Stimulated activated CD8-positive, alpha-beta memory T cell treated with anti-CD3 and anti-CD28 coated beads, Interleukin-4, amount 100 ng/mL, for 24 hours (primary cell): Measurements from ENCODE around the gene CDK11B.
A peak's percentile ranks its signal among the peaks of the same experiment; 100 is the strongest.
"Not testable (repeated sequence)": the region's sequence is repeated elsewhere in the genome, so short reads cannot be mapped to it uniquely, and the experiment has no call there.

Experiments used
- DNase-seq: peaks from one replicate; pipeline ENCODE4 v3.0.0-alpha.2; 2020; ENCODE audit warnings: low read depth

Gene CDK11B

DNA sequence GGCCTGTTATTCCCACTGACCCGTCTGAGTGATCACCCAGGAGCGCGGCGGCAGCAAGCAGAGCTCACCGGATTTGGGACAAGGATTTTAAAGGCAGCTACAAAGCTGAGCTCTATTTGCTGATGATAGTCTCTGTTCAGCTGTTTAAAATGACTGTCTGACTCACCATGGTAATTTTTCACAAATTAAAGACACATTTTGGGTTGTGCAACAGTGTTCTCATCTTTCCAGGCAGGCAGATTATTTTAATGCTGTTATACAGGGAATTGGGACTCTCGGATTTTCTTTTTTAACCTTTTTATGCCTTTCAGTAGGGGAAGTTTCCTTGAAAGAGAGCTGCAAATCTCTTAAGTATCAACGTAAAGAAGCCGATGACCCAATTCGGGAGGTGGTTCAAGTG lies 3.6 kb upstream of the CDK11B start:
- DNase-seq = not testable (repeated sequence)

DNA sequence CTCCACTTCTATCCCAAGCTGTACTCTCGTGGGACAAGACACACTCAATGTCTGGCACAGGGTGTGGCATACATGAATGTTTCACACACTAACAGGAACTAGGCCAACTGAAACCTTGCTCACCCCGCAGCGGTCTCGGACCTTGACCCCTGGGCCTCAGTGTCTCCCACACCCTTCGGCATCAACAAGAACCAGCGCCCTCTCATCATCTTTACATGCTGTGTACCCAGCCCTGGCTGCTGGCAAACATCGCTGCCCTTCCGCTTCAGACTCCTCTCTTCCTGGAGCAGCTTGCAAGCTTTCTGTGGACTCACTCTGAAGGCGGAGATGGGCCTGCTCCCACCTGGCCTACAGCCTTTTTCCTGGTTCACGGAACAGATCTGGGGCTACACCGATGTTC lies 10.5 kb downstream of the CDK11B start:
- not testable (repeated sequence) for DNase-seq

DNA sequence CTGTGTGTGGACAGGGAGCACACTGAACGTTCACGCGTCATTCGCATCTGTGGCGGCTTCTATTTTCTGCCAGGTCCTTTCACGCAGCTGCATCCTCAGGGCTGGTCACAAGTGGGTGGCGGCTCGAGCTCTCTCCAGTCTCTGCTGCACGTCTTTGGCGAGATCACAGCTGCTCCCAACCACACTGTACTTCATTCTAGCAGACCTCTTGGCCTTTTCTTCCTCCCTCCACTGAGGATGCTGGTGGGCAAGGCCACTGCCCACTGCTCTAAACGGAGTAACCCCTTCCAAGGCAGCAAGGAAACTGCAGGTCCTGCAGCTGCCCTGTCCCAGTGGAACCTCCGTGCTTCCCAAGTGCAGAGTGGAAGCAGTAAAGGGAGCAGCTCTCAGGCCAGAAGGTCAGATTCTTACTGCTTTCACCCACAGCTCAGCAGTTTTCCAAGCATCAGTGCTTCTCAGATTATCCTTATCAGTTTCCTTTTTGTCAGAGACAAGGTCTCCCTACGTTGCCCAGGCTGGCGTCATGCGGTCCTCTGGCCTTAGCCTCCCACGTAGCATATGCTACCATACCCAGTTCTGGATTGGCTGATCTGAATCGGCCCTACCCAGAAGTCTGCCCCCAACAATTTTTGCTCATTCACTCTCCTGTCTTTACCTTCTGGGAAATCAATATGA lies 11.1 kb downstream of the CDK11B start:
- DNase-seq = not testable (repeated sequence)

DNA sequence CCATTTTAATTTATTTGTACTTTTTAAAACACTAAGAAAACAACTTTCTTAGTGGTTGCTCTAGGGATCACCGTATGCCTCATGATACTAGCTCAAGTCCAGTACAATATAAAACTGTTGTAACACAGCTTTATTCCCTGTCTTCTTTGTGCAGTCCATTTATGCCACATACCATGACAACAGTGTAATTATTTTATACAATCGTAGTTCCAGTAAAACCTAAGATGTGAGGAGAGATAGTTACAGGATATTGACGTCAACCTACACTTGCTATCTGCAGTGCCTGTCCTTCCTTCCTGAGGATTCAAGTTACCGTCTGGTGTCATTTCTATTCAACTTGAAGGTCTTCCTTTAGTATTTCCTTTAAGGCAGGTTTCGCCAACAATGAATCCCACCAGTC lies 12.5 kb downstream of the CDK11B start:
- DNase-seq = not testable (repeated sequence)

DNA sequence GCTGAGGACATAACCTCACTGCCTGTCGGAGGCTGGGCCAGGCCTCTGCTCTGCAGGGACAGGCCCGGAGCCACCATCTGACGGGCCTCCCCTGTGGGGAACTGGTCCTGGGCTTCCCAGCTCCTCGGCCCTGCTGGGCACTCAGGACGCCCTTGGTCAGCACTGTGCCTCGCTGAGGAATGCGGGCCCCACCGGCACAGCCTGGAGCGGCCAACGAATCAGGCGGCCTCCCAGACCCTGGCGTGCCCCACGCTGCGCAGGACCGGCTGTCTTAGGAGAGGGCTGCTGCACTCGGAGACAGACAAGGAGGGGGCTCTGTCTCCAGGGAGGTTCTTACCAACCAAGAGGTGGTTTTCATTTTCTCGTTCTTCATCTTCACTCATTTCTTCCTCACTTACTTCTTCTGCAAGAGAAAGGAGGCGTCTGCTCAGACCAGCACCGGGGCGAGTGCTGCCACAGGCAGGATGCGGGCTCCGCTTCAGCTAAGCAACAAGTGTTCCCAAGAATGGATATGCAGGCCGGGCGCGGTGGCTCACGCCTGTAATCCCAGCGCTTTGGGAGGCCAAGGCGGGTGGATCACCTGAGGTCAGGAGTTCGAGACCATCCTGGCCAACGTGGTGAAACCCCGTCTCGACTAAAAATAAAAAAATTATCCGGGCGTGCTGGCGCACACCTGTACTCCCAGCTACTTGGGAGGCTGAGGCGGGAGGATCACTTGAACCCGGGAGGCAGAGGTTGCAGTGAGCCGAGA lies 17.9 kb downstream of the CDK11B start:
- not testable (repeated sequence) for DNase-seq

DNA sequence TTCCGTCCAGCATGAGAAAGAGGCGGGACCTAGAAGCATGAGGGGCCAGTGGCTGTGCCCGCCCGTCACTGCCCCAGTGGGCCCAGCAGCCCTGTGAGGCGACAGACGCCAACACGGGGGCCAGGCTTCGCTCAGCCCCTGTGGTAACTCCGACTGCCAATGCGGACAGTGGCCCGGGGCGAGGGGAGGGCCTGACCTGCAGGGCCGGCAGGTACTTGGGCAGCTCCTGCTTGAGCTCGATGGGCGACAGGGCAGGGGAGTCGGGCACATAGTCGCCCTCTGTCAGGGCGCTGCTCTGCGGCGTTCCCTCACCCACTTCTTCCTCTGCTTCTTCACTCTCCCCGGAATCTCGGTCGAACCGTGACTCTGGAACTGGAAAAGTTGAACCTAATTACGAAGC lies 18.7 kb downstream of the CDK11B start:
- DNase-seq = not testable (repeated sequence)

DNA sequence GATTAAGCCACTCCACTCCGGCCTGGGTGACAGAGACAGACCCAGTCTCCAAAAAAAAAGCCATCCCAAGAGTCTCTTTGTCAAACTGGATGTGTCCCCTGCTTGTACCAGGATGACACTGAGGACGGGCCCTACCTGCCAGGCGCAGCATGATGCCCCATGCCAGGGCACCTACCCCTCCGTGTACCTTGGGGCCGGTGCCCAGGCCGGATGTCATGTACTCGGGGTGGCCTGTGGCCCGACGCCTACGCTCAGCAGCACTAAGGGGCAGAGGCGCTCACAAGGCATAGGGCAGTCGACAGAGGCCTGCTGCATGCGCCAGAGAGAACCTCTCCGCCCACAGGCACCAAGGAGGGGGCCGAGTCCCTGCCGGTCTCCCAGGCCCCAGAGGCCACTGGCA lies 19.4 kb downstream of the CDK11B start:
- not testable (repeated sequence) for DNase-seq

DNA sequence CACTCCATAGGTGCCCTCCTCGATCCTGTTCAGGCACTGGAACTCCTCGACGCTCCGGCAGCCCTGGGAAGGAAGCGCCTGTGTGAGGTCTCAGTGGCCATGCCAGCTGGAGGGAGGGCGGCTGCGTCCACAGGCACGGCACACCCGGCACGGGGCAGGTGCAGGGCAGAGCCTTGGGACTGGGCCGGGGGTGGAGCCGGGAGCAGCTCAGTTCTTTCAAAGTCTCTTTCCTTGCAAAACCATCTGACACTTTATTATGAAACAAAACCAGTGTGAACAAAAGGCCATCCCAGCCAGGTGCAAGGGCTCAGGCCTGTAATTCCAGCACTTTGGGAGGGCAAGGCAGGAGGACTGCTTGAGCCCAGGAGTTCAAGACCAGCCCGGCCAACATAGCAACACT lies 20.3 kb downstream of the CDK11B start:
- not testable (repeated sequence) for DNase-seq

DNA sequence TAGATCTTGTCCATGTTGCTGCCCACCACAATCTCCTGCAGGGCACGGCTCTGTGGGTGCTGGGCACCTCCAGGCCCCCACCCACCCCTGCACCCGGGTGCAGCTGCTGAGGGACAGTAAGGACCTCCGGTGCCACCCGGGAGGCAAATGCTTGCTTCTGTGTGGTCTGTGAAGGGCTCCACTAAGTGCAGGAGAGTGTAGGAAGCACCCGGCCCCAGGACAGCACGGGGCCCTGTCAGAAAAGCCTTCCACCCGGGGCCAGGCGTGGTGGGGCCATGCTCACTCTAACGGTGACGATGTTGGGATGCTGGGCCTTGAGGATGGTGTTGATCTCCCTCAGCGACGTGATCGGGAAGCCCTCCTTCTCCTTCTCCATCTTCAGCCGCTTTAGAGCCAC lies 21.3 kb downstream of the CDK11B start:
- DNase-seq = not testable (repeated sequence)

DNA sequence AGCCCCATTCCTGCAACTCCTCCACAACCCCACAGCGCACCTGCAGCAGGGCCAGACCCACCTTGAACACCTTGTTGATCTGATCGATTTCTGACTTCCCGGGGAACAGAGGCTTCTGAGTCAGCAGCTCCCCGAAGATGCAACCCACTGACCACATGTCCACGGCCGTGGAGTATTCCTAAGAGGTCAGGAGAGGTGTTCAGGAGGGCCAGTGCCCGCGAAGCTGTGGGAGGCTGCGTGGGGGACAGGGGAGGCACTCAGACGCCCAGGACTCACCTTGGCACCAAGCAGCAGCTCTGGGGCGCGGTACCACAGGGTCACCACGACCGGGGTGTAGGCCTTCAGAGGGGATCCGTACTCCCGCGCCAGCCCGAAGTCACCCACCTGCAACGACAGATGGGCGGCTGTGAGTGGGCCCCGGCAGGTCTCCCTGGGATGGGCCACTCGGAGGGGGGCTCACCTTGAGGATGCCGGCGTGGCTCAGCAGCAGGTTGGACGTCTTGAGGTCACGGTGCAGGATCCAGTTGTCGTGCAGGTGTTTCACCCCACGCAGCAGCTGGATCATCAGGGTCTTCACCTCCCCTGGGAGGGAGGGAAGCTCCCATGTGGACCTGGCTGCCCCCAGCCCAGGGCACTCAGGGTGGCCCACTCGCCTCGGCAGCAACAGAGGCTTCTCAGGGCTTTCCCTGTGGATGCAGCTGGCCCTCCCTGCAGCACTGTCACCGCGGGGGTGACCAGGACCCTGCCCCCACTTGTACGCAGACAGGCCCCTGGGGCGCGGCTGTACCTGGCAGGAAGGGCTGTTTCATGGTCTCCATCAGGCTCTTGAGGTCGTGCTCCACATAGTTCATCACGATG lies 22.0 kb downstream of the CDK11B start:
- DNase-seq = not testable (repeated sequence)

DNA sequence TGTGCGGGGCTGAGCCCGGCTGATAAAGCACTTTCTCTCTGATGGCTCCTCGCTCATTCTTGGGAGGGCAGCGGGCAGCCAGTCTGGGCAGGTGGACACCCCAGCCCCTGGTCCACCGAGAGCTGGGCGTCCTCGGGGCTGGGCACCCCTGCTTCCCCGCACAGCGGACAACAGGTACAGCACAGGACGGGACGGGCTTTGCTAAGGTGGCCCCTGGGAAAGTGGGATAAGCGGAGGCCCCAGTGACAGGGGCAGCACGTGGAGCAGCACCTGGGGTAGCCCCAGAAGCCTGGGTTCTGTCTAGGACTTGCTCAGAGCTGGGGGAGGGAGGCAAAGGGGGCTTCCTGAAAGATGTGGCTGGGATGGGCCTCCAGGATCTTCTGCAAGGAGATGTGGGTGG lies 24.2 kb downstream of the CDK11B start:
- DNase-seq = not testable (repeated sequence)

DNA sequence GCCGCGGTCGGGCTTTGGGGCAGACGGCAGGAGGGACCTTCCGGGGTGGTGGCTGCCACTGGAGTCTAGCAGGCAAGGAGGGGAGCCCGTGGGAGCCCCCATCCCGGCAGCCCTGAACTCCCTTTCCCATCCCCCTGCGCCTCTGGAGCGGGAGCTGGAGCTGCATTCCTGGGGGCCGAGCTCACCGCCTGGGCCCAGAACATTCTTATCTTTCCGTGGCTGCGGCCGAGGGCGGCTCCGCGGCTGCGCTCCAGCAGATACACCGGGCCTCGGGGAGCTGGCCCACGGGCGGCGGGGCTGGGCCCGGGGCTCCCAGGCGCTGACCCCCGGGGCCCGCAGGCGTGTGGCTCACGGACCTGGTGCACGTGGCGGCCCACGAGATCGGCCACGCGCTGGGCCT lies 25.4 kb downstream of the CDK11B start:
- DNase-seq = not testable (repeated sequence)

DNA sequence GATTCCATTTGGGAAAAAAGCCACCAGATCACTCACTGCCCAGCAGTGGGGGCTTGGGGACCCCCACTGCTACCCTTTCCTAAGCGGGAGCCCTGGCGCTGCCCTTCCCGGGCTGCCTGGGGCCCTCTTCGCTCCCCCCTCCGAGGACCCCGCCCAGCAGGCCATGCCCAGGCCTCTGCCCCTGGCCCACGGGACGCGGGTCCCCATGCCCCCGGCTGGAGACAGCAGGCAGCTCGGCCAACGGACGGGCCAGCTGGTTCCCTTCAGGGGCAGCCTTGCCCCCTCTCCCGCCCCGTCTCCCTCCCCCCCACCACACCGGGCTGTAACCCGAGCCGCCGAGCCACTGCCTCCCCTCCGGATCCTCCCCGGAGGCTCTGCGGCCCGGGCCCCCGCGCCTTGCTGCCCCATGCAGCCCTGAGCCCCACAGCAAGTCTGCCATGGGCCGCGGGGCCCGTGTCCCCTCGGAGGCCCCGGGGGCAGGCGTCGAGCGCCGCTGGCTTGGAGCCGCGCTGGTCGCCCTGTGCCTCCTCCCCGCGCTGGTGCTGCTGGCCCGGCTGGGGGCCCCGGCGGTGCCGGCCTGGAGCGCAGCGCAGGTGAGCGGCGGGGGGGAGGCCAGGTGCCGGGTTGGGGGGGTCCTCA lies 26.9 kb downstream of the CDK11B start, which contains the start of gene MMP23B:
Gene MMP23B, plus strand, starts transcription at position 392 of the 639 bp plus-strand sequence. Its CDS starts 46 bp downstream, at position 438.
- no peak for DNase-seq

DNA sequence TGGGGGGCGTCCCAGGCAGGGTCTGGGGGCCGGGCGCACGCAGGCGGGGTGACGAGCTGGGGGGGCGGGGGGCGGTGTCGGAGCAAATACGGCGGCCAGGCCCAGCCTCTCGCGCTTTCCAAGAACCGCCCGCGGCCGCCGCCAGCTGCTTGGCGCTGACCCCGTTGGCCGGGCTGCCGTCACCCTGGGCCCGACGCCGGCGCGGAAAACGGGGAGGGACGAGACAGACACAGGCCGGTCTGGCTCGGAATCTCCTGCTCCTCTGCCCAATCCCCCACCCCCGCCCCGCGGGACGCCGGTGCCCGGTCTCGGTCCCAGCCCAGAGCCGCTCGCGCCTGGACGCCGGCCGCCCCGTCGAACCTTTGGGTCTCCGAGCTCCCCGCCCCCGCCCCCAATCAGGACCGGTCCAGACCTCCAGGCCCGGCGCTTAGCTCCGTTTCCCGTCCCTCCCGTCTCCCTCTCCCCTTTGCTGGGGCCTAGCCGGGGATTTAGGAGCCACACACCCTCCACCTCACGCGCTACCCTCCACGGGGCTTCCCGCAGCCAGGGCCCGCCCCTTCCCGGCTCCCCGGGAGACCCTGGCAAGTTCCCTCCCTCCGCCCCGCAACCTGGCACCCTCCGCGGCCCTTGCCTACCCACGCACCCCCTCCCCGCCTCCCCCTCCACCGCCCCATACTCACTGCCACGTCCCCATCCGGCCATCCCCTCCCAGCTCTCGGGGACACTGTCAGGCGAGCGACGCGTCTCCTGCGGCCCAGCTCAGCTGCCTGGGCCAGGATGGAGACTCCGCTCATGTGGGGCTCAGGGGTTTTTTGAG lies 27.6 kb downstream of the CDK11B start:
- DNase-seq = no peak

DNA sequence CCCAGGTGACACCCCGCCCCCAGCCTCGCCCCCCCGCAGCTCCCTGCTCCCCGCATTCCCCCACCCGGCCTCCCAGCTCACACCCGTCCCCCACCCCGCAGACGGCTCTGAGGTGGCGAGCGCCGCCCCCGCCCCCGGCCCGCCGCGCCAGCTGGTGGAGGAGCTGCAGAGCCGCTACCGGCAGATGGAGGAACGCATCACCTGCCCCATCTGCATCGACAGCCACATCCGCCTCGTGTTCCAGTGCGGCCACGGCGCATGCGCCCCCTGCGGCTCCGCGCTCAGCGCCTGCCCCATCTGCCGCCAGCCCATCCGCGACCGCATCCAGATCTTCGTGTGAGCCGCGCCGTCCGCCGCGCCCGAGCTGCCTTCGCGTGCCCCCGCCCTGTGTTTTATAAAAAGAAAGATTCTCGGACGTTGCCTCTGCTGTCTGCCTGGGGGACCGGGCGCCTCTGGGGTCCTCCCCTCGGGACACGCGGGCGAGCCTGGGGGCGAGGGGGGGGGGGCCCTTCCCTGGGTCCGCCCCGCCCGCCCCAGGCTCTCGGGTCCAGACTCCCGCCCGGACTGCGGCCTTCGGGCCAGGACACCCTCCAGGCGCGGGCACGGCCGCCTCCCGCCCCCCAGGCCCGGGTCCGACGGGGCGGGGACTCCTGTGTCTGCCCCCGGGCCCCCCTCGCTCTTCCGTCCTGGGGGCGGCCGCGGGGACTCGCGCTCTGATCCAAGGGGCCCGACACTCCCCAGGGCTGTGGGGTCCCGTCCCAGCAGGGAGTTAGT lies 28.4 kb downstream of the CDK11B start:
- DNase-seq = peak; percentile 88

DNA sequence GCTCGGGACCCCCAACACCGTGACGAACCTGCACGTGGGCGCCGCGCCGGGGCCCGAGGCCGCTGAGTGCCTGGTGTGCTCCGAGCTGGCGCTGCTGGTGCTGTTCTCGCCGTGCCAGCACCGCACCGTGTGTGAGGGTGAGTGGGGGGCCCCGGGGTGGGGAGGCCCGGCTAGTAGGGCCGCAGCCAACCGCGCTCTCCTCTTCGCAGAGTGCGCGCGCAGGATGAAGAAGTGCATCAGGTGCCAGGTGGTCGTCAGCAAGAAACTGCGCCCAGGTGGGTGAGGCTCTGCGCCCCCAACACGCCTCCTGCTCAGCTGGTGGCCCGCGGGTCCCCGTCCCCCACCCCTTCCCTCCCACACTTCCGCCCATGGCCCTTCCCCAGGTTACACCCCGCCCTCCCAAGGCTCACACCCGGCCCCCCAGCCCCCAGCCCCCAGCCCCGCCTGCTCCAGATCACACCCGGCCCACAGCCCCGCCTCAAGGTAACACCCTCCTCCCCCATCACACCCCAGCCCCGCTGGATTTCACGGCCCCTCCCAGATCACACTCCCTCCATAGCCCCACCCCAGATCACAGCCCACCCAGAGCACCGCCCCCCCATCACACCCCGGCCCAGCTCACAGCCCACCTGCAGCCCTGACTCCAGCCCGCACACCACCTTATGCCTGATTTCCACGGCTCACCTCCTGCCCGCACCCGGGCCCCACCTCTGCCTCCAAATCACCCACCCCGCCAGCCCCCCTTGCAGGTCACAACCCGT lies 29.2 kb downstream of the CDK11B start:
- peak; percentile 68 for DNase-seq

DNA sequence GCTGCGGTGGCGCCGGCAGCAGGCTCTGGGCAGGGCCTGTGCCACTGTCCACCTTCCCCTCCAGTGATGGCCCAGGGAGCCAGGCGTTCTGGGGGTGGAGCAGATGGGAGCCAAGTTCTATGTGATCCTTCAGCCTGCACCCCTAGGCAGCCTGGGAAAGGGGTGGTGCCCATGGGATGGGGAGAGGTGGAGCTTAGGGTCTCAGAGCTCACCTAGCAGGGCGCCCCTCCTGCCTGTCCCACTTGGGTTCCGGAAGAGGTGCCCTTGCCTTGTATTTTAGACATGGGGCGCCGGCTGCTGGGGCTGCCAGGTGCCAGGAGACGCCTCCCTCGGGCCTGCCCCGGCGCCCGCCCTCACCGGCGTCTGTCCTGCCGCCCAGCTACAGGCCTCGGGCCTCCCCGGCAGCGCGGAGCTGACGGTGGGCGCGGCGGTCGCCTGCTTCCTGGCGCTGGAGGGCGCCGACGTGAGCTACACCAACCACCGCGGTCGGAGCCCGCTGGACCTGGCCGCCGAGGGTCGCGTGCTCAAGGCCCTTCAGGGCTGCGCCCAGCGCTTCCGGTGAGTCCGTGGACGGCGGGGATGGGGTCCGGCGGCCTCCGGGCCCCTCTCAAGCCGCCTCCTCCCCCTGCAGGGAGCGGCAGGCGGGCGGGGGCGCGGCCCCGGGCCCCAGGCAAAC lies 29.9 kb downstream of the CDK11B start:
- DNase-seq = no peak

DNA sequence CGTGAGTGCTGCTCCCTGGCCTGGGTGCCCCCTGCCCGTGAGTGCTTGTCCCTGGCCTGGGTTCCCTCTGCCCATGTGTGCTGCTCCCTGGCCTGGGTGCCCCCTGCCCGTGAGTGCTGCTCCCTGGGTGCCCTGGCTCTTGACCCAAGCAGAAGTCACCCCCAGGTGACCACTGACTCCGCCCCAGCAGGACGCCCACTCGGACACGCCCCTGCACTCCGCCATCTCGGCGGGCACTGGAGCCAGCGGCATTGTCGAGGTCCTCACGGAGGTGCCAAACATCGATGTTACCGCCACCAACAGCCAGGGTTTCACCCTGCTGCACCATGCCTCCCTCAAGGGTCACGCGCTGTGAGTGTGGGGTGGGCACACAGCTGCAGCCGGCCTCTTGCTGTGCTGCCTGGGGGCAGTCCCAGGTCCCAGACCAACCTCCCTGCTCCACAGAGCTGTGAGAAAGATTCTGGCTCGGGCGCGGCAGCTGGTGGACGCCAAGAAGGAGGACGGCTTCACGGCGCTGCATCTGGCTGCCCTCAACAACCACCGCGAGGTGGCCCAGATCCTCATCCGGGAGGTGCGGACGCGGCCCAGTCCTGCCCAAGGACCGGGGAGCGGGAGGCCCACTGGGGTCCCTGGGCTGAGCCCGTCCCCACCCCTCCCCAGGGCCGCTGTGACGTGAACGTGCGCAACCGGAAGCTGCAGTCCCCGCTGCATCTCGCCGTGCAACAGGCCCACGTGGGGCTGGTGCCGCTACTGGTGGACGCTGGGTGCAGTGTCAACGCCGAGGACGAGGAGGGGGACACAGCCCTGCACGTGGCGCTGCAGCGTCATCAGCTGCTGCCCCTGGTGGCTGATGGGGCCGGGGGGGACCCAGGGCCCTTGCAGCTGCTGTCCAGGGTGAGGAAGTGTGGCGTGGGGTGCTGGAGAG lies 30.7 kb downstream of the CDK11B start:
- DNase-seq = no peak
